WTC11 (cell line): ENCODE data around the gene HS3ST4. TPM values are rescaled to one million over a fixed set of nuclear protein-coding genes. Genes with fewer than 3 reads are reported as not detected.

ENCODE experiments used
- ATAC-seq: fragments of 200-7000 bp; cut with Tn5 transposase; 2 replicates; pipeline ENCODE4 v1.10.0; 2021; ENCODE audit warnings: mild to moderate bottlenecking, moderate library complexity
- CTCF ChIA-PET: fragments of 300-600 bp; sonication (Branson Sonifier 250); formaldehyde crosslinking; loops from one replicate; lab custom pipeline; 2021; ENCODE audit warnings: antibody characterized with exemption; lab: Charles Lee
- POLR2A ChIA-PET: fragments of 350-600 bp; sonication (Branson Sonifier 250); formaldehyde crosslinking; loops from one replicate; lab custom pipeline; 2021; ENCODE audit warnings: antibody characterized with exemption; lab: Charles Lee
- DNase-seq: peaks from one replicate; pipeline ENCODE4 v3.0.0; 2021; ENCODE audit warnings: low spot score
- H3K27ac Mint-ChIP-seq: 2 replicates; pipeline ENCODE4 v1.8.0; 2021; ENCODE audit warnings: mixed read lengths
- H3K27me3 Mint-ChIP-seq: 2 replicates; pipeline ENCODE4 v1.8.0; 2021; ENCODE audit warnings: low read depth, mild to moderate bottlenecking, moderate library complexity, mixed read lengths
- H3K36me3 Mint-ChIP-seq: 2 replicates; pipeline ENCODE4 v1.8.0; 2021; ENCODE audit warnings: mixed read lengths
- H3K4me1 Mint-ChIP-seq: 2 replicates; pipeline ENCODE4 v1.8.0; 2022; ENCODE audit warnings: mixed read lengths
- H3K4me3 Mint-ChIP-seq: 2 replicates; pipeline ENCODE4 v1.8.0; 2021; ENCODE audit warnings: mild to moderate bottlenecking, moderate library complexity, mixed read lengths
- H3K9me3 Mint-ChIP-seq: 2 replicates; pipeline ENCODE4 v1.8.0; 2021; ENCODE audit warnings: mixed read lengths
- AFF4 ChIP-seq: sonication (generic); formaldehyde crosslinking; IDR thresholded peaks from 2 replicates; pipeline ENCODE4 v1.8.1; 2023; ENCODE audit warnings: mild to moderate bottlenecking, missing genetic modification reagents, borderline replicate concordance
- ARID4B ChIP-seq: sonication (generic); formaldehyde crosslinking; IDR thresholded peaks from 2 replicates; pipeline ENCODE4 v1.8.0; 2023; ENCODE audit warnings: missing genetic modification reagents, mild to moderate bottlenecking, borderline replicate concordance
- CREB1 ChIP-seq: sonication (generic); formaldehyde crosslinking; IDR thresholded peaks from 2 replicates; pipeline ENCODE4 v1.8.0; 2023; ENCODE audit warnings: mild to moderate bottlenecking, missing genetic modification reagents
- CTCF ChIP-seq: fragments of 200-600 bp; IDR thresholded peaks from 2 replicates; pipeline ENCODE4 v1.8.0; 2022; ENCODE audit warnings: antibody characterized with exemption
- E2F4 ChIP-seq: sonication (generic); formaldehyde crosslinking; IDR thresholded peaks from 2 replicates; pipeline ENCODE4 v1.8.1; 2022; ENCODE audit warnings: low read depth, mild to moderate bottlenecking, moderate library complexity, missing genetic modification reagents, borderline replicate concordance
- FOXK1 ChIP-seq: sonication (generic); formaldehyde crosslinking; IDR thresholded peaks from 2 replicates; pipeline ENCODE4 v1.8.0; 2022; ENCODE audit warnings: mild to moderate bottlenecking, moderate library complexity, missing genetic modification reagents
- PRDM15 ChIP-seq: sonication (generic); formaldehyde crosslinking; IDR thresholded peaks from 2 replicates; pipeline ENCODE4 v1.8.0; 2022; ENCODE audit warnings: missing genetic modification reagents
- USF1 ChIP-seq: sonication (generic); formaldehyde crosslinking; IDR thresholded peaks from 2 replicates; pipeline ENCODE4 v1.8.0; 2022; ENCODE audit warnings: mild to moderate bottlenecking, missing genetic modification reagents
- ZMAT4 ChIP-seq: fragments of 250-450 bp; sonication (Bioruptor Pico); IDR thresholded peaks from 2 replicates; pipeline ENCODE4 v1.9.0; 2021; ENCODE audit warnings: mild to moderate bottlenecking
- ZNF281 ChIP-seq: sonication (generic); formaldehyde crosslinking; IDR thresholded peaks from 2 replicates; pipeline ENCODE4 v1.8.0; 2023; ENCODE audit warnings: mild to moderate bottlenecking, missing genetic modification reagents
- ZNF671 ChIP-seq: fragments of 250-450 bp; sonication (Bioruptor Pico); IDR thresholded peaks from 2 replicates; pipeline ENCODE4 v1.8.0; 2021; ENCODE audit warnings: mild to moderate bottlenecking
- total RNA-seq: library from RNA; stranded (reverse); gene quantifications from 3 replicates; pipeline ENCODE4 v1.2.3, GENCODE V29; 2021

The HS3ST4 gene
- total RNA-seq, 1 experiment from 2014 or later, result 5.4 TPM

GRCh38 chr16:25835126-25835525 is 143.4 kb downstream of the HS3ST4 start (continued):
- TF ChIP-seq ARID4B (CRISPR knock-in tag), result no peak
- no peak for TF ChIP-seq ZNF671 (CRISPR knock-in tag)
- TF ChIP-seq PRDM15 (CRISPR knock-in tag), result no peak
- no peak for TF ChIP-seq ZMAT4

- ATAC-seq, result peak; percentile 70
- Mint-ChIP-seq H3K27me3 (no peaks in the 10 kb centered on the region; the same call in 1 of the 2 replicates), H3K9me3 (no peaks in the 10 kb centered on the region), H3K4me1 (peaks cover 32% of the 10 kb centered on the region), H3K36me3 (no peaks in the 10 kb centered on the region), H3K4me3 (peak overlapping the region; percentile 52), H3K27ac (no peak overlapping the region)
- CTCF ChIA-PET, result interaction anchor here (0.9 to 1.6 kb wide), 3 partner anchors 11 to 807 kb away, joined by 3 to 10 read pairs (median 4); no protein-coding TSS in a partner anchor
- DNase-seq, result peak; percentile 19
- TF ChIP-seq CTCF (peak; percentile 78), E2F4 (CRISPR knock-in tag) (no peak)
- POLR2A ChIA-PET, result no interaction called here
These were observed 147.0 kb downstream of the HS3ST4 start for GRCh38 chr16:25838724-25839186.

GRCh38 chr16:25841761-25842160 is 150.0 kb downstream of the HS3ST4 start:
- POLR2A ChIA-PET, result no interaction called here
- H3K4me1 Mint-ChIP-seq, result peaks cover 26% of the 10 kb centered on the region
- peaks cover 9% of the 10 kb centered on the region for H3K9me3 Mint-ChIP-seq
- CTCF ChIA-PET, result no interaction called here
- no peak for TF ChIP-seq CREB1 (CRISPR knock-in tag)
- no peak for TF ChIP-seq ZNF281 (CRISPR knock-in tag)
- no peak for TF ChIP-seq FOXK1 (CRISPR knock-in tag)
- TF ChIP-seq USF1 (CRISPR knock-in tag), result no peak
- TF ChIP-seq AFF4, result no peak
- TF ChIP-seq, all 79 proteins: peak for 0
- Mint-ChIP-seq H3K4me3 (no peak overlapping the region), H3K27me3 (no peaks in the 10 kb centered on the region; the same call in none of the 2 replicates), H3K36me3 (peaks cover 8% of the 10 kb centered on the region), H3K27ac (no peak overlapping the region)
- ATAC-seq, result no peak
- no peak for DNase-seq
